Bronchial epithelial cell (primary cell): ENCODE measurements around the gene NELL2. TPM values are rescaled to one million over a fixed set of nuclear protein-coding genes. Genes with fewer than 3 reads are reported as not detected.

Source experiments
- DNase-seq: peaks from one replicate; pipeline ENCODE4 v3.0.0-alpha.2; 2010; ENCODE audit warnings: low read depth
- FAIRE-seq: peaks from 2 replicates; lab custom pipeline; 2011; peaks lifted over from hg19 to GRCh38; lab: Jason Lieb, UNC
- H3K27me3 ChIP-seq: 2 replicates; pipeline ENCODE4 v1.5.1; 2011; ENCODE audit warnings: low read length; ENCODE audit not compliant: control insufficient read depth, insufficient read depth
- H3K36me3 ChIP-seq: 2 replicates; pipeline ENCODE4 v1.5.1; 2011; ENCODE audit warnings: low read length; ENCODE audit not compliant: control insufficient read depth, insufficient read depth
- H3K4me3 ChIP-seq: 2 replicates; pipeline ENCODE4 v1.5.1; 2011; ENCODE audit warnings: mild to moderate bottlenecking, low read depth, low read length, control low read depth
- total RNA-seq: library from RNA; depleted of rRNA; stranded (reverse); fragments of >200 nt; gene quantifications from 2 replicates; pipeline ENCODE4 v1.2.1, GENCODE V29; 2014
- TF ChIP-seq, protein P1 (sequence below): IDR thresholded peaks from 2 replicates; pipeline ENCODE4 v1.5.1; 2011; ENCODE audit warnings: mild to moderate bottlenecking, moderate library complexity, low read length, control low read depth, inconsistent platforms; ENCODE audit not compliant: insufficient read depth, severe bottlenecking

NELL2 gene
- total RNA-seq, 1 donor from 2014 or later = not detected

DNA sequence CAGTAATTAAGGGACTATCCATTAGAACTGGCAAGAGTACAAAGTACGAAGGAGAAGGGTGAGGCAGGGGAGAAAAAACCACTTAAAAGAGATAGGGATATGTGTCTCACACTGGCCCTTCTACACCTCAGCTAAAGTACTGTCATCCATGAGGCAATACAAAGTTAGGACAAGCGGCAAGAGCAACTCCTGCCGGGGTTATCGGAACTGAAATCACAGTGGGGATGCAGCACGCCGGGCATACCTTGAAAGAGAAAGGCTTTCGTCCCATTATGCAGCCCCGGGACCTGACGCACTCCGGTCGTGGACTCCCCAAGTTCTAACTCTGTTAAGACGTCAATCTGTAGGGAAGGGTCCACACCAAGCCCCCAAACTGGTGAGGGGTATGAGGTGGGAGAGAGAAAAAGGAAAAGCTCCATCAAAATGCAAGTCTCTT, 1.1 kb downstream of the NELL2 start:
- no peak overlapping the region for H3K4me3 ChIP-seq
- TF ChIP-seq, protein P1, sequence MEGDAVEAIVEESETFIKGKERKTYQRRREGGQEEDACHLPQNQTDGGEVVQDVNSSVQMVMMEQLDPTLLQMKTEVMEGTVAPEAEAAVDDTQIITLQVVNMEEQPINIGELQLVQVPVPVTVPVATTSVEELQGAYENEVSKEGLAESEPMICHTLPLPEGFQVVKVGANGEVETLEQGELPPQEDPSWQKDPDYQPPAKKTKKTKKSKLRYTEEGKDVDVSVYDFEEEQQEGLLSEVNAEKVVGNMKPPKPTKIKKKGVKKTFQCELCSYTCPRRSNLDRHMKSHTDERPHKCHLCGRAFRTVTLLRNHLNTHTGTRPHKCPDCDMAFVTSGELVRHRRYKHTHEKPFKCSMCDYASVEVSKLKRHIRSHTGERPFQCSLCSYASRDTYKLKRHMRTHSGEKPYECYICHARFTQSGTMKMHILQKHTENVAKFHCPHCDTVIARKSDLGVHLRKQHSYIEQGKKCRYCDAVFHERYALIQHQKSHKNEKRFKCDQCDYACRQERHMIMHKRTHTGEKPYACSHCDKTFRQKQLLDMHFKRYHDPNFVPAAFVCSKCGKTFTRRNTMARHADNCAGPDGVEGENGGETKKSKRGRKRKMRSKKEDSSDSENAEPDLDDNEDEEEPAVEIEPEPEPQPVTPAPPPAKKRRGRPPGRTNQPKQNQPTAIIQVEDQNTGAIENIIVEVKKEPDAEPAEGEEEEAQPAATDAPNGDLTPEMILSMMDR = no peak
- H3K27me3 ChIP-seq = peaks cover 18% of the 10 kb centered on the region
- DNase-seq = no peak
- no peak for FAIRE-seq
- no peaks in the 10 kb centered on the region for H3K36me3 ChIP-seq

GRCh38 chr12:44873898-44874297, 2.2 kb downstream of the NELL2 start:
- no peak for DNase-seq
- TF ChIP-seq, protein P1 = no peak
- H3K4me3 ChIP-seq = no peak overlapping the region
- H3K27me3 ChIP-seq = peaks cover 18% of the 10 kb centered on the region
- no peak for FAIRE-seq
- H3K36me3 ChIP-seq = no peaks in the 10 kb centered on the region

- no peaks in the 10 kb centered on the region for H3K36me3 ChIP-seq
- TF ChIP-seq, protein P1 = no peak
- no peak for DNase-seq
- FAIRE-seq = no peak
- no peak overlapping the region for H3K4me3 ChIP-seq
- peaks cover 2% of the 10 kb centered on the region for H3K27me3 ChIP-seq
Measured at GRCh38 chr12:44869503-44869902, 6.6 kb downstream of the NELL2 start.

DNA sequence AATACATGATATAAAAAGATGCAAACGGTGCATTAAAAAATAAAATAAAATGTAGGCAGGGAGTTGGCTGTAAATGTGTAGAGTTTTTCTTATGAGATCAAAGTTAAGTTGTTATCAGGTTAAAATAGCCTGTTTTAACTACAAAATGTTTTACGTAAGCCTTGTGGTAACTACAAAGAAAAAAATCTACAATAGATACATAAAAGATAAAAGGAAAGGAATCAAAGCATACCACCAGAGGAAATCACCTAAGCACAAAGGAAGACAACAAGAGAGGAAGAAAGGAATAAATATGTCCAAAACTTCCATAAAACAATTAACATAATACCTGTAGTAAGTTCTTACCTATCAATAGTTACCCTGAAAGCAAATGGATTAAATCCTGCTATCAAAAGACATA, 12.2 kb downstream of the NELL2 start:
- TF ChIP-seq, protein P1 = no peak
- Histone ChIP-seq H3K27me3 (no peaks in the 10 kb centered on the region), H3K4me3 (no peak overlapping the region), H3K36me3 (no peaks in the 10 kb centered on the region)
- DNase-seq (no peak), FAIRE-seq (no peak)

DNA sequence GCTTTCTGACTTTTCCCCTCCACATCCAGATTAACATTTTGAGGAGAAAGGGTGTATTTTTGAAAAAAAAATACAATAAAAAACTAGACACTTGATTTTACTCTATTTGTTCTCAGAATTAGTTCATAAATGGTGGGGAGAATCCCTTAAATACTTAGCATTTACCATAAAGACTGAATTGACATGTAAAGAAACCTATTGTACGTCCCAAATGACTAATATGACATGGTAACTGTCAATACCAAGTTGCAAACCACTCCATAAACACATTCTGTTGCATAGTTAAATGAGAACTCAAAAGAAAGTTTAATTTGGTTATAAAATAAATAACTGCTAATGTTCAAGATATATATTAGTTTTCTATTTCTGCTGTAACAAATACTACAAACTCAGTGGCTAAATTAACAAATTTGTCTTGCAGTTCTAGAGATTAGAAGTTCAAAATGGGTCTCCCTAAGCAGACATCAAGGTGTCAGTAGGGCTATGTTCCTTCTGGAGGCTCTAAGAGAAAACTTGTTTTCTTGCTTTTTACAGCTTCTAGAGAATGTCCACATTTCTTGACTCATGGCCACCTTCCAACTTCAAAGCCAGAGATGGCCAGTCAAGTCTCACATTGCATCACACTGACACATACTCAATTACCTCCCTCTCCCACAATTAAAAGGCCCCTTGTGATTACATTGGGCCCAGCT, 16.0 kb downstream of the NELL2 start:
- DNase-seq = no peak
- FAIRE-seq = no peak
- Histone ChIP-seq H3K36me3 (no peaks in the 10 kb centered on the region), H3K27me3 (no peaks in the 10 kb centered on the region), H3K4me3 (no peak overlapping the region)
- TF ChIP-seq, protein P1 = no peak

GRCh38 chr12:44858226-44858855, 17.8 kb downstream of the NELL2 start:
- FAIRE-seq = no peak
- DNase-seq = no peak

More at GRCh38 chr12:44858226-44858855, 17.8 kb downstream of the NELL2 start:
- TF ChIP-seq, protein P1 = no peak
- no peaks in the 10 kb centered on the region for H3K36me3 ChIP-seq
- no peaks in the 10 kb centered on the region for H3K27me3 ChIP-seq
- no peak overlapping the region for H3K4me3 ChIP-seq
